ENCODE data around the gene FIBIN.
"Not testable (repeated sequence)": the region's sequence is repeated elsewhere in the genome, so short reads cannot be mapped to it uniquely, and the experiment has no call there.

Gene FIBIN

GRCh38 chr11:26992031-26992541, 1.8 kb upstream of the FIBIN start:
- no peak for TF ChIP-seq CTCF (IDR thresholded peaks at IDR 0.05; ENCODE audit: low read depth, low read length)
- H3K4me3 ChIP-seq (ENCODE audit: low read depth, low read length): no peak overlapping the region
- DNase-seq (ENCODE audit: low read depth, low spot score): peak; percentile 82
- in situ Hi-C loops (cut with HindIII; ENCODE audit: low sequenced_read_pairs): no loop called here

DNA sequence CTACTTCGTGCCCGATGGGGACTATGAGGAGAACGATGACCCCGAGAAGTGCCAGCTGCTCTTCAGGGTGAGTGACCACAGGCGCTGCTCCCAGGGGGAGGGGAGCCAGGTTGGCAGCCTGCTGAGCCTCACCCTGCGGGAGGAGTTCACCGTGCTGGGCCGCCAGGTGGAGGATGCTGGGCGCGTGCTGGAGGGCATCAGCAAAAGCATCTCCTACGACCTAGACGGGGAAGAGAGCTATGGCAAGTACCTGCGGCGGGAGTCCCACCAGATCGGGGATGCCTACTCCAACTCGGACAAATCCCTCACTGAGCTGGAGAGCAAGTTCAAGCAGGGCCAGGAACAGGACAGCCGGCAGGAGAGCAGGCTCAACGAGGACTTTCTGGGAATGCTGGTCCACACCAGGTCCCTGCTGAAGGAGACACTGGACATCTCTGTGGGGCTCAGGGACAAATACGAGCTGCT, 751 bp downstream of the FIBIN start:
- peak overlapping the region; percentile 62 for H3K4me3 ChIP-seq (ENCODE audit: low read depth, low read length)
- in situ Hi-C loops (cut with HindIII; ENCODE audit: low sequenced_read_pairs): no loop called here
- DNase-seq (ENCODE audit: low read depth, low spot score): no peak
- no peak for TF ChIP-seq CTCF (IDR thresholded peaks at IDR 0.05; ENCODE audit: low read depth, low read length)

DNA sequence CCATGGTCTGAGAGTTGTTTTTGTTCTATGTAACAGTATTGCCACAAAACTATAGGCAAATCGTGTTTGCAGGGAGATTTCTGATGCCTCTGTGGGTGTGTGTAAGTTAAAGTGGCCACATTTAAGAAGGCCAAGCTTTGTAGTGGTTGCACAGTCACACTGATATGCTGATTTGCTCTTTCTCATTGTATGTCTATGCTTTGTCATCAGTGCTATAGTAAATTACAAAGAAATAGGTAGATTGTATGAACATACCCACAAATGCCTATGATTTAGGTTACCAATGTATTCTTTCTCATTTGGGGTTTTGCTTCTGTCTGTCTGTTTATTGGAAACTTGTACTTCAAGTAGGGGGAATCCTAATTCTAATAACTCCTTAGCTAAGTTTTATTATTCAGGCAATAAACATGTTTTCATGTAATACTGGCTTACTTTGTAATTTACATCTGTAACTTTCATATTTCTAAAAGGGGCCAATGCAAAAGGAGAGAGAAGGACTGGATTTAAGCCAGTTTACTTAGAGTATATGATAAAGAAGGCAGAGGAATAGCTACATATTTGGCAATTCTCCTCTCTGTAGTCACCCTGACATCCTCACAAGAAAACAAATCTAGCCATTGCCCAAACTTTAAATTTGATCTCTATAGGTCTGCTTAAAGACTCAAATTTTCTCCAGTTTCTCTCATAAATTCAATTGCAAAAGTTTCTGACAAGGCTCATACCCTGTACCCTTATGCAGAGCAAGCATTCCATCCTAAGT, 2.0 kb downstream of the FIBIN start:
- in situ Hi-C loops (cut with HindIII; ENCODE audit: low sequenced_read_pairs): no loop called here
- no peak for TF ChIP-seq CTCF (IDR thresholded peaks at IDR 0.05; ENCODE audit: low read depth, low read length)
- DNase-seq (ENCODE audit: low read depth, low spot score): no peak
- H3K4me3 ChIP-seq (ENCODE audit: low read depth, low read length): peak overlapping the region; percentile 62

- in situ Hi-C loops (cut with HindIII; ENCODE audit: low sequenced_read_pairs): no loop called here
- no peak for TF ChIP-seq CTCF (IDR thresholded peaks at IDR 0.05; ENCODE audit: low read depth, low read length)
- no peak overlapping the region for H3K4me3 ChIP-seq (ENCODE audit: low read depth, low read length)
- peak; percentile 28 for DNase-seq (ENCODE audit: low read depth, low spot score)
These were observed 3.5 kb downstream of the FIBIN start for GRCh38 chr11:26997378-26997777.

- in situ Hi-C loops (cut with HindIII; ENCODE audit: low sequenced_read_pairs); DNase-seq (ENCODE audit: low read depth, low spot score): not testable (repeated sequence)
These were observed 7.3 kb downstream of the FIBIN start for GRCh38 chr11:27001136-27001730.

GRCh38 chr11:27002431-27002830, 8.5 kb downstream of the FIBIN start:
- no peak overlapping the region for H3K4me3 ChIP-seq (ENCODE audit: low read depth, low read length)
- in situ Hi-C loops (cut with HindIII; ENCODE audit: low sequenced_read_pairs): no loop called here
- DNase-seq (ENCODE audit: low read depth, low spot score): no peak
- no peak for TF ChIP-seq CTCF (IDR thresholded peaks at IDR 0.05; ENCODE audit: low read depth, low read length)

More at GRCh38 chr11:27001136-27001730, 7.3 kb downstream of the FIBIN start:
- H3K4me3 ChIP-seq (ENCODE audit: low read depth, low read length): not testable (repeated sequence)

DNA sequence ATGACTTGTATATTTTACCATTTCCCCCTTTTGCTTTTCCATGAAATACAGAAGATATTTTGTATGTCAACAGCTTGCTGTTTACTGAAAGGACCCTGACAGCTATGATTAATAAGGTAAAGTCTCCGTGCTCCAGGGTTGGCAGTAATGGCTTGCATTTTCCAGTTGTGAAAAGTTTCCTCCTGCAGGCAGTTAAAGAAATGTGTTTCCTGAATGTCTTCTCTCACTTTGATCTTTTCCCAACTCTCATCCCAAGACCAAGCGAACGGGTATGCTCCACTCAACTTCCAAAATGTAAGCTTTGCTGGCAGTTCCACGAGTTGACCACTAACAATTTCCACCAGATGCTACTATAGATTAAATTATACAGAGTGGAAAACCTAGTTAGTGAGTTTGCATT, 8.9 kb downstream of the FIBIN start:
- no peak for TF ChIP-seq CTCF (IDR thresholded peaks at IDR 0.05; ENCODE audit: low read depth, low read length)
- in situ Hi-C loops (cut with HindIII; ENCODE audit: low sequenced_read_pairs): no loop called here
- no peak for DNase-seq (ENCODE audit: low read depth, low spot score)
- H3K4me3 ChIP-seq (ENCODE audit: low read depth, low read length): no peak overlapping the region
